ENCODE data around the gene FRS2.

The FRS2 gene

DNA sequence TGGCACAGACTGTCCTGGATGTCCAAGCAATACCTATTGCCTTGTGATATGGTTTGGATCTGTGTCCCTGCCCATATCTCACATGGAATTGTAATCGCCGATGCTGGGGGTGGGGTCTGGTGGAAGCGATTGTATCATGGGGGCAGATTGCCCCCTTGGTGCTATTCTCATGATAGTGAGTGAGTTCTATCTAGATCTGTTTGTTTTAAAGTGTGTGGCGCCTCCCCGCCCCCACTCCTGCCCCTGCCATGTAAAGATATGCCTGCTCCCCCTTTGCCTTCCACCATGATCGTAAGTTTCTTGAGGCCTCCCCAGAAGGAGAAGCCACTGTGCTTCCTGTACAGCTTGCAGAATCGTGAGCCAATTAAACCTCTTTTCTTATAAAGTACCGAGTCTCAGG, 157.3 kb downstream of the FRS2 start:
- TF ChIP-seq TAF1 (IDR thresholded peaks at IDR 0.05; ENCODE audit: borderline replicate concordance, low read depth, low read length) = no peak
- no peak for TF ChIP-seq POLR2AphosphoS5 (IDR thresholded peaks at IDR 0.05; ENCODE audit: low read depth, low read length)
- TF ChIP-seq POLR2A (IDR thresholded peaks at IDR 0.05; ENCODE audit: low read depth, low read length) = no peak
- FAIRE-seq = no peak
- DNase-seq (ENCODE audit: insufficient read length) = no peak

Data from GM12892 (cell line).